Fibroblast of the conjunctiva (primary cell): Measurements from ENCODE around the gene LYPD6.
"Not testable (repeated sequence)": the region's sequence is repeated elsewhere in the genome, so short reads cannot be mapped to it uniquely, and the experiment has no call there.

ENCODE experiments used
- DNase-seq: peaks from one replicate; pipeline ENCODE4 v3.0.0-alpha.2; 2010; ENCODE audit warnings: low read depth

The LYPD6 gene, protein sequence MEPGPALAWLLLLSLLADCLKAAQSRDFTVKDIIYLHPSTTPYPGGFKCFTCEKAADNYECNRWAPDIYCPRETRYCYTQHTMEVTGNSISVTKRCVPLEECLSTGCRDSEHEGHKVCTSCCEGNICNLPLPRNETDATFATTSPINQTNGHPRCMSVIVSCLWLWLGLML

DNA sequence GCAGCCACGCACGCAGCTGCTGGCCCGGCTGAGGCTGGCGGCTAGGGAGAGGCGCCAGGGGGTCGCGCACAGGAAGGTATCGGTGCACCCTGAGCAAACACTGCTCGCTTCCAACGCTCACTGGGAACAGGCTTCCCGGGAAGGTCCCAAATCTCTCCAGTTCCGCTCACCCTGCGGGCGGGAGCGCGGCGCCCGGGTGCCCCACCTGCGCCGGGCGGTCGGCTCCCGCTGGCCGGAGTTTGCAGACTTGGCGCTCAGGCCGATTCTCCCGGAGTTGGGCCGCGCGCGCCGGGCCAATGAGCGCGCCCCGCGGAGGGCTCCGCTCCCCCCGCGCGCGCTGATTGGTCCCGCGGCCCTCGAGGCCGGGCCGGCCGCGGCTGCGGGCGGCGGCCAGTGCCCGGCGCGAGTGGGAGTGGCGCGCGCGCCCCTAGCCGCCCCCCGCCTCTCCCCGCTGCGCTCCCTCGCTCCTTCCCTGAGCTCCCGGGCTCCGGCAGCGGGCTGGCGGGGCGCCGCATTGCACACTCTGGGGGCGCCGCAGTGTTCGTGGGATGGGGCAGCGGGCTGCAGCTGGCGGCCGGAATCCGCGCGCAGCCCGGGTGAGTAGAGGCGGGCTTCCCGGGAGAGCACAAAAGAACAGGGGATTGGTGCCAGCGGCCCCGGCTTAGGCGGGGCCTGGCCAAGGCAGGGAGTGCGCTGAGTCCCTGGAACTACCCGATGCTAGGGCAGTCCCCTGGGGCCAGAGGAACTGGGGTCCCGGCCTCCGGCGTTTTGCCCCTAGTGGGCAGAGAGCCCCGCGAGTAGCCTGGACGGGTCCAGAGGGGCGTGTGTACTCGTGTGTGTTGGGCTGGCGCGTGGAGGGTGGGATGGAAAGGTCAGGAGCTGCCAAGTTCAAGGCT lies at the start of gene LYPD6:
TSS of gene LYPD6 (plus strand) at position 461 of the 896 bp plus-strand sequence. CDS start 107,122 bp downstream, outside the sequence.
- DNase-seq, result no peak

DNA sequence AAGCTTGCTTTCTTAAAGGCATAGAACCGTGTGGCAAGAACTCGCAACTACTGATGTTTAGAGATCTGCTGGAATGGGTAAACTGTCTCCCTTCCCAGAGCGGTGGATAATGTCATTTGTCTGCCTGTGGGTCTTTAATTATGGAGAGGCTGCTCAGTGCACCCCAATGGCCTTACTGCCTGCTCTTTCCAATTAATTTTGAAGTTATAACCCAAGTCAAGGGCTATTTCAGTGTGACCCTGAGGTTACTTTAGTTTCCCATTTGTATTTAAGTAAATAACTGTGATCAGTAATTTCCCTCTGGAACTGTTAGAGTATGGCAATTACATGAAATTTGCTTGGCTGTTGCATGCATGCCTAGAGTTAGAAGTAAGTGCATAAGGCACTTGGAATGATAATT lies 48.9 kb upstream of the LYPD6 start:
- no peak for DNase-seq

DNA sequence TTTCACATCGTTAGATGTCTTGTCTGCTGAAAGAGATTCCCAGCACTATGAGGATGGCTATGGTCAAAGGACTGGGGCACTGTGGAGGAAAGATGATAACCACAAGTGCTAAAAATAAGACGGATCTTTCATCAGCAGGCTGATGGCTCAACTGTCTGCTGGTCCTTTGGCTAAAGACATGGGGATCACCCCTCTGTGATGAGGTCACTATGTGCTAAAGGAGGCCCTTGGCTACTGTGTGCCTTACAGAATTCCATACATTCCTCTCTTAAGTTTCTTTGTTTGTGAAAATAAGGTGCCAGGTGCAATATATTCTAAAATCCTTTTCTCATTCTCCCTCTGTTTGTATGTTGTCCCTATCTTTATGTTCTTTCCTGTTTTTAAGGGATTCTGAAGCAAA lies 39.7 kb upstream of the LYPD6 start:
- no peak for DNase-seq

DNA sequence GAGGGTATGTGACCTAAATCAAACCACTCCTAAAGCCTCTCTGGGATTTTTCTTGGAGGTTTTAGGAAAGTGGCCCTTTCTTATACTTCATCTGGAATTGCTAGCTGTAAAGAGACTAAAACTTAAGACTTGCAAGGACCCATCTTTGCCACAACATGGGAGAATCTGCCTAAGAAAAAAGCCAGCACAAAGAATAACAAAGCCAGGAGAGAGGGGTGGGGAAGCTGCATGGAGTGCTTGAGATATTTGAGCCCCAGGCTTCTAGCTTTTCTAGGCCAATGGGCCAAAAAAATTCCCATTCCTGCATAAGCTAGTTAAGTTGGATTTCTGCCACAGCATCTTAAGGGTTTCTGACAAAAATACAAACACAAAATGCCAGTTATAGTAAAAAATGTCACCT lies 38.5 kb upstream of the LYPD6 start:
- DNase-seq, result no peak

DNA sequence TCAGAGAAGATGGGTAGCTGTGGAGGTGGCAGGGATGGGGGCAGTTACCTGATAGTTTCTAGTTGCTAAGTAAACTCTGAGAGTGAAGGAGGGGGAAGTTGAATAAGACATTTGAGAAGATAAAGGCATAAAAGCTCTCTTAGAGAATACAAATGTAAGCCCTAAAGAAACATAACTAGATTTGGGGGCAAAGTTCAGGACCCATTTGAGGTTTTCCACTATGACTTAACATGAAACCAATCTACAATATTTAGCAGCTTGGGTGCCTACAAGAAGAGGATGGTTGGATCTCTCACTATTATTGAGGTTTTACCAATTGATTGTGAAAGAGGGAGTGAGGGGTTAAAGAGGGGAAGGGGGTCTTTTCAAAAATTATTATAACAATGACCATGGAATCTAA lies 34.4 kb upstream of the LYPD6 start:
- DNase-seq, result no peak

DNA sequence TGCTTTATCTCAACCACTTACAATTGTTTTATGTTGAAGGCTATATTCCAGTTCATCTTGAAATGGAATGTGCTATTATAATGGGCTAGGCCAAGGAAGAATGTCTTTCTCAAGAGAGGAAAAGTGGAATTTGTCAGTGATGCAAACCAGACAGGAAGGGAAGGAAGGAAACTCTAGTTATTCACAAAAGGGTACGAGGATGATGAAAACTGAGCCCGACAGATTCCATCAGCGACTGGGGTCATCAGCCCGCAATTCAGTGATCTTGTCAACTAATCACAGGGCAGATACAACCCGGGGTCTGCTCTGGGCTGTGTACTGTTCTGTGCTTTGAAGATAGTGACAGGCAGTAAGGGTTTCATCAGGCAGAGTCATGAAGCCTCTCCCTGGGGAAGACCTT lies 23.4 kb upstream of the LYPD6 start:
- no peak for DNase-seq

DNA sequence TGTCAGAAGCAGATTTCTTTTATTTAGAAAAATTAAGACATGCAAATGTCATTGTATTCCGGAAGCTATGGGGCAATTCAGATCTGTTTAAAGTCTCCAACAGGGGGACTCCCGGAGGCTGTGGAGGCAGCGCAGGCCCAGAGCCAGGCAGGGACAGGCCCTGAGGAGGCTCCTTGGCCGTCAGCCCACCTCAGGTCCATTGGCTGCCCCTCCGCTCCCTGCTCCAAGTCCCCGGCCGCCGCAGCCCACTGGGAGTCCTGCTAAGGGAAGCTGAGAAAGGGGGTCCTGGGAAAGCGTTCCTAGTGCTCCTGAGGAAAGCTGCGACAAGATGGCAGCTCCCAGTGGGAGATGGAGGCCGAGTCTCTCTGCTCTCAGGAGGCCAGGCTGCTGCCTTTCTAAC lies 20.0 kb upstream of the LYPD6 start:
- no peak for DNase-seq

DNA sequence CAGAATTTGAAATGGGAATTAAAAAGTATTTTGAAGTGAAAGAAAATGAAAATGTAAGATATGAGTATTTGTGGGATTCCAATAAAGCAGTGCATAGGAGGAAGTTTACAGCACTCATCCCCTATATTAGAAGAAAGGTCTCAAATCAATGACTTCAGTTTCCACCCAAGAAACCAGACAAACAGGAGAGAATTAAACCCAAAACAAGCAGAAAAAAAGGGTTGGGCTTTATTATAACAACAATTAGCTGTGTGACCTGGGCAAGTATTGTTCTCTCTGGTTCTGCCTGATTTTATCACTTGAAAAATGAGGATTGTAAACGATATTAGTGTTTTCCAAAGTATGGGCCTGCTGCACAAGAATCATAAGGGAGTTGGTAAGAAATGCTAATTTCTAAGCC lies 18.3 kb upstream of the LYPD6 start:
- no peak for DNase-seq

DNA sequence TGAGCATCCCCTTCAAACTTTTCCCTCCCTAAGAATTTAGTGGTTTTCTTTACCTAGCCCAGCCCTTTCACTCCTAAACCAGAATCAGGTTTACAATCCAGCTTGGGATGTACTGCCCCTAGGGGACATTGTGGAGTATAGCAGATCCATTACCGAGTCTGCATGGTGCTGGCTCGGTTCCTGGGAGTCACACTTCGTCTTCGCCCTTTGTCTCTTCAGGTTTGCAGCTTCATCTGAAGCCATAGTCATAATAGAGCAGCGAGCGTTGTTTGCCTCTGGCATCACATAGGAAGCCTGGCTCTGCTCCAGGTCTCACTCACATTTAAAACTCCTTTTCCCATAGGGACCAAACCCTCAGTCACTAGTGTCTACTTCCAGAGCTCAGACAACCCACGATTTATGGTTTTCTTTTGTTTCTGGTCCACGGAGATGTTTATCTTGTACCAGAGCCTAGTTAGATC lies 16.8 kb upstream of the LYPD6 start:
- no peak for DNase-seq

DNA sequence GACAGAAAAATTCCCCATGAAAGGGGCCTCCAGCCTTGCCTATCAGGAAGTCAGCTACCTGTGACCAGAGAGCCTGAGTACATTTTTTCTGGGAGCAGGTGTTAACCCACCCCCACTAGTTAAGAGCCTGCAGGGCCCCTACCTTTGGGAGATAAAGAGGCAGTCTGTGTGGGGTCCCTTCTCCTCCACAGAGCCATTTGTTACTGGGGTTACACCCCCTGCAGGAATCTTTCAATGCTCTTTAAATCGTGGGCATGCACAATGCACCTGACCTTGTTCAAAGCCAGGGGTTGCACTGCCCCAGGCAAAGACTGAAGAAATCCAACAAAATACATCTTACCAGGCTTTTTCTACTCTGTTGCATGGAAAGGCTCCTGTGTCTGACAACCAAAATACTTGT lies 15.7 kb upstream of the LYPD6 start:
- no peak for DNase-seq

DNA sequence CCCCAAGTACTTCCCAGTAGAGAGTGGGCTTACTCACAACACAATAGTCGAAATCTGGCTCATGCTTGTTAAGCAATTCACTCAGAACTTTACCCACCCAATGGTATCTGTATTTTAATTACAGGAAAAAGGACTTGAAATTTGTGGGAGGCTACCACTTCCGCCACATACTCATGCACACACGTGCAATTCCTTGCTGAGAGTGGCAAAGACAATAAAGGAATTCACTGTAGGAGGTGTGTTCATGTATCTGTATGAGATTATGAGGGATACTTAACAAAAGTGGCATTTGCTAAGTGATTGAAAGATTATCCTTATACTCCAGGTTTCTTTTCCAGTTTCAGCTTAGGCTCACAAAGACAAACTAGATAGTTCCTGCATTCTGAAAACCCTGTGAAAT lies 14.9 kb upstream of the LYPD6 start:
- no peak for DNase-seq

DNA sequence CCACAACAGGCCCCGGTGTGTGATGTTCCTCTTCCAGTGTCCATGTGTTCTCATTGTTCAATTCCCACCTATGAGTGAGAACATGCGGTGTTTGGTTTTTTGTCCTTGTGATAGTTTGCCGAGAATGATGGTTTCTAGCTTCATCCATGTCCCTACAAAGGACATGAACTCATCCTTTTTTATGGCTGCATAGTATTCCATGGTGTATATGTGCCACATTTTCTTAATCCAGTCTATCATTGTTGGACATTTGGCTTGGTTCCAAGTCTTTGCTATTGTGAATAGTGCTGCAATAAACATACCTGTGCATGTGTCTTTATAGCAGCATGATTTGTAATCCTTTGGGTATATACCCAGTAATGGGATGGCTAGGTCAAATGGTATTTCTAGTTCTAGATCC lies 11.8 kb upstream of the LYPD6 start:
- DNase-seq, result not testable (repeated sequence)

DNA sequence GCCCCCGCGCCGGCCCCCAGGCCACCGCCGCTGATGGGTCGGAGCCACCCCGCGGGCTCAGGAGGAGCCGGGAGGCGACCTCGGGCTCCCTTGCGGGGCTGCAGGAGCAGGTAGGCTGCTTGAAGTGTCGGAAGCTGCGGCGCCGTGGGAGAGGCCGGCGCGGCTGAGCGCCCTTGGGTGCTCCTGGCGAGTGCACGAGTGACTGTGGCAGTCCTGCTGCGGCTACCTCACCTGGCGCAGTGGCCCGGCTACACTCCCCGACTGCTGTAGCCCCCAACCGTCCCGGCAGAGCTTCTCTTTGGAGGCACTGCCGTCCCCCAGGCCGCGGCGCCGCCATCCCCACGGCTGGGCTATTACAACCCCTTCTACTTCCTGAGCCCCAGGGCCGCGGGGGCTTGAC lies 10.0 kb upstream of the LYPD6 start:
- no peak for DNase-seq

DNA sequence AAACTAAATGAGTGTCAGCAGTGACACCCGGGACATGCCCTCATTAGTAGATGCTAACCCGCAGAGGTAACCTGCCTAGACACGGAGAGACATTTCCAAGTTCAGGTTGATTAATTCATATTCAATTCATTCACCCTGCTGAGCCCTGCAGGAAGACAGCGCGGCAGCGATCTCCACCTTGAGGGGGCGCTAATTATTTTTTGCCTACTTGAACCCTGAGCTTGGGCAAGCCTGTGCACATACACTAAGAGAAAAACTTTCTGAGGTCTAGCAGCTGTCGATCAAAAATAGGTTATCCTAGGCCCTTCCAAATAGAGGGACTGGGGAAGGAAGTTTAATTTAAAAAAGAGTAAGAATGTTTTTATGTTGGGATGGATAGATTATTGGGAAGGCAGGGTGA lies 1.3 kb upstream of the LYPD6 start:
- no peak for DNase-seq

DNA sequence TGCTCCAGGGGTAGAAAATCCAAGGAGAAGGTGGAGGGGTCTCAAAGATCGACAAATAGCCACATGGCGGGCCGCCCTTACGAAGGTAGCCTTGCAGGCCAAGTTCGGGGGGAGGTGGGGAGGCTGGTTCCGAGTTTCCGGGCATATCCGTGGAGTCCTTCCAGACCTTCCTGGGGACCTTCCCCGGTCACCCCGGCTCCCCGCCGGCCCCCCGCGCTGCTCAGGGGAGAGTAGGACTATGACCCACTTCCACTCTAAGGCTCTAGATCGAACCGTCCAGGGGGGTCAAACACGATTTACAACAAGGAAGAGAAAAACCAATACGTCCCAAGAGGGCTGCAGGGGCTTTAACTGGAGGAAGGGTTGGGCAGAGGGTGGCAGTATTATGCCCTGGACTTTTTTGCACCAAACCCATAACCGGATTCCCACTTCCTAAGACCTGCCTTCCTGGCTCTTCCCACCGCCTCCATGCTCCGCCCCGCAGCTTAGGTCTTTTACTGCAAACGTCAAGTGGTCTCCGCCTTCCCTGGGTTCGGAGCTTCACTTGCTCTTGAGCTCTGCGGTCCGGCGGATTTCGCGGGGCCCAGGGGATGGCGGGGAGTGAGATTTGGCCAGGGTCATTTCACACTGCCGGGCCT lies 779 bp upstream of the LYPD6 start:
- no peak for DNase-seq

DNA sequence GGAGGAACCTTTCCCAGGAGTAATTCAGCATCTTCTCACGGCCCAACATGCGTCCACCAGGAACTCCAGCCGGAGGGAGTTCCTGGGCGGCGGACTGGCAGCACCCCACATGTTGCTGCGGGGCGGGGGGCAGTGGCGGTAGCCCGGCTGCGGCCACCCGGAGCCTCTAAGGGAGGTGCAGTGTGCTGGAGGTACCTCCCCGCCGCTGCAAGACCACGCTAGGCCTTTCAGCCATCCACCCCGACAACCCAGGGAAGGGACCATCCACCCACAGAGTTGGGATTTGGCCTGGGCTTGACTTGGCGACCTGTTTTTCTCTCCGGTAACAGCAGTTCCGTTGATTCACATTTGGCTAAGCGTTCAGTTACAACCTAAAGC lies 625 bp downstream of the LYPD6 start:
- no peak for DNase-seq

DNA sequence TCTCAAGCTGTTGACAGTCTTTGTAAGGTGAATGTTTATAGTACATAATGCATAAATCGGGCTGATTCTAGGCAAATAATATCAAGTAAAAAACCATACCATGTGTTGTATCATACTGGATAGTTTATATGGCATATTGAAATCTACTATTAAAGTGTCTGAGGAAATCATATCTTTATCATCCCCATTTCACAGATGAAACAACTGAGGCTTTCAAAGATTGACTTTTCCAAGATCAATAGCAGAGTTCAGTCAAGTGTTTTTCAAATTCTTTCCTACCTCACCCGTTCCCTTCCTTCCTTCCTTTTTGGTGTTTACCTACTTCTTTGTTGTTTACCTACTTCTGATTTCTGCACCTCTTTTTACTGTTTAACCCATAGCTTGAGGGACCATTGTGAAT lies 2.0 kb downstream of the LYPD6 start:
- DNase-seq, result no peak

DNA sequence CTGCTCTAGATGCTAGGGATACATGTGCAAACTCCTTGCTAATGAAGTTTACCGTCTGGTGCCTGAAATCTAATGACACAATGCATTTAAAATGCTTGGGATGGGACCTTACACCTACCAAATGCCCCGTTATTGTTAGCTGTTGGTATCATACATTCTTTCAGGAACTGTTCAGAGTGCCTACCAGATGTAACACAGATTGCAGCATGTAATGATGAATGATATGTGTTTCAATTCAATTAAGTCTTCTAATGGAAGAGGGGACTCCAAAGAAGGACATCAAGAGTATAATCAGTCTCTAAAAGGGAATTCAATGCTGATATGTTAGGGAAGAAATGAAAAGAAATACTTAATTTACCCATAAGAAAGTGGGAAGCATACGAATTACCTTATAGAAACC lies 3.2 kb downstream of the LYPD6 start:
- DNase-seq, result no peak

DNA sequence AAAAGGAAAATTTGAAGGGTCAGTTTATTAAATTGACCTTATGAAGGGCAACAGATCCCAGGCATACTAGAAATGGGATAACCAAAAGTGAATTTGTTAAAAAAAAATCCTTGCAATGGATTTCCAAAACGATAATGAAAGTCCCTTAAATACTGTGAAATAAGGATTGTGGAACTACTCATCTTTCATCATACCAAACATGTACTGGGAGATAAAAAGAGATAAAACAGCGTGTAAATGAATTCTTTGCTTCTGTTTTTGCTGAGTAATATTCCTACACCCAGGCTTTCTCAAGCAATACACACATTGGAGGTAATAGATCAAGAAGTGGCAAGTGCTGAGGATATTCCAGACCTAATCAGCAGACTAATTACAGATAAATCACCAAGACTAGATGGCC lies 3.8 kb downstream of the LYPD6 start:
- no peak for DNase-seq

DNA sequence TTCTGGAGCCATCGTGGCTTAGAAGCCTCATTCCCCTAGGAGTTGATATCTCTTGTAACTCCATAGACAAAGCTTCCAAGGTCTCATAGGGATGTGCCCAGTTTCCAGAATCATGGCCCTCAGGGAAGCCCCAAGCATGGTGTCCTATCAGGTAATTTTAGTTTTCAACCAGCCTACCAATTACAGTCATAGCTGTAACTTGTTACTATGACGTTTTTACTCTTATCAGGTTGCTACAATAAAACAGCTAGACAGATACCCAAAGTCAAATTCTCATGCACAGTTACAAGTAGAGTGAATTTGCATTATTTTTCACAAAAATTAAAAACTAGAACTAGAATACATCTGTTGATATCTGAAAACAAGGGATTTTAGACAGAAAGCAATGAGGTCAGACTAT lies 8.9 kb downstream of the LYPD6 start:
- no peak for DNase-seq

DNA sequence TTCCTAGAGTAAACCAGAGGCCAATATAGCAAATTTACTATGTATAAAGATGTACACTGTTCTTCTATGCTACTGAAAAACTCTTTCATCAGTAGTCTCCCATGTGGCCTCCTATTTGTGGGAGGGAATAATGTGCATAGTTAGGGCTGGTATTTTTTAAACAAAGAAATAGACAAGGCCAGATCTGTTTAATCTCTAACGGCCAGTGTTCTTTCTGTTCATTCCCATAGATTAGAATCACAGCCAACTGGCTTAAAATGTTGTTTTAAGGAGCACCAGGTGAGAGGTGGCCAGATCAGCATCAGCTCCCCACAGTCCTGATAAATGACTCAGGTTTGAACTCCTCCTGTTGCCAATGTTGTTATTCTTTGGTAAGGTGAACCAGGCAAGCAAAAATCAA lies 12.1 kb downstream of the LYPD6 start:
- DNase-seq, result no peak

DNA sequence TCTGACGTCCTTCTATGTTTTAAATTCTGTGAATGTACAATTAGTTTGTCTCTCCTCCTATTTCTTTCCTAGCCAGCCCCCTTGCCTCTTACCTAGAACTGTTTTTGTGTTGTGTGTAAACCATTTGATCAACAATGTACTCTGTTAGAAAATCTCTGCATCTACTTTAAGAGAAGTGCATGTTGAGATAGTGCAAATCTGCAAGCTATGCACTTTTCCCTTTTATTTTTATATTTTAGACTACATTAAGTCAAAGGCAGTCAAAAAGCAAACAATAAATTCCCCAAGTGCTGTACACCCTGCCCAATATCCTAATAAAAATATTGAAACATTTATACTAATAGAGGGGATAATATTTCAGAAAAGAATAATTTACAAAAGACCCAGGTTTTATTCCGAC lies 13.7 kb downstream of the LYPD6 start:
- DNase-seq, result no peak

DNA sequence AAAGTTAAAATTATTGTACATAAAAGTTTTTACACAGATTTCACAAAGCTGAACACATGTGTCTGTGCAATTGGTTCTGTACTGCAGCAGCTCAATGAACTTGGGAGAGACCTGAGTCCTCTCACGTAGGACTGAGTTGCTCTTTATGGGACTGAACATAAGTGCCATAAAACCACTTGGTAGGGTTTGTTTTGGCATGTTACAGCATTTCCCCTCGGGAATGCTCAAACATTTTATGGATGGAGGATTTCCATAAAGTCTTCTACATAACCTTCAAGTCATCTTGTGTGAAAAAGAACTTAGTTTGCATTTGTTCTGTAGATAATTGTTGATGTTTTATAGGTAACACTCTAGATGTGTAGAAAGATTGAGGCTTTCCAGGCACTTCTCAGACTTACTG lies 15.9 kb downstream of the LYPD6 start:
- DNase-seq, result no peak
